Mesenteric fat pad (tissue), 1 donor: ENCODE data around the gene TMEM164. TPM values are rescaled to one million over a fixed set of nuclear protein-coding genes. Genes with fewer than 3 reads are reported as not detected.

Experiments
- DNase-seq: peaks from one replicate; pipeline ENCODE4 v3.0.0-alpha.2; 2020; ENCODE audit warnings: low spot score
- total RNA-seq: library from RNA; stranded (reverse); fragmentation: NEBNext Ultra II Directional; extraction: Animal tissue kit (Norgen Biotek cat#: 25700); gene quantifications from one replicate; pipeline ENCODE4 v1.2.1, GENCODE V29; 2021
- donor health status: DM: yes; HTN: yes; CAD: no.

Gene TMEM164
- total RNA-seq, 1 donor from 2014 or later: 49.7 TPM

- DNase-seq: no peak
Measured at GRCh38 chrX:110003167-110004156, 548 bp downstream of the TMEM164 start.

GRCh38 chrX:110004215-110004614 lies 1.3 kb downstream of the TMEM164 start:
- DNase-seq: no peak

GRCh38 chrX:110004731-110005369 lies 1.9 kb downstream of the TMEM164 start:
- no peak for DNase-seq

GRCh38 chrX:110006161-110006560 lies 3.2 kb downstream of the TMEM164 start:
- DNase-seq: no peak

- DNase-seq: no peak
Measured at GRCh38 chrX:110006821-110007375, 4.0 kb downstream of the TMEM164 start.

GRCh38 chrX:110008011-110008635 lies 5.2 kb downstream of the TMEM164 start:
- no peak for DNase-seq

- DNase-seq: no peak
Measured at GRCh38 chrX:110012818-110013485, 10.0 kb downstream of the TMEM164 start.

- no peak for DNase-seq
Measured at GRCh38 chrX:110013968-110014367, 11.1 kb downstream of the TMEM164 start.

GRCh38 chrX:110015032-110015431 lies 12.1 kb downstream of the TMEM164 start:
- no peak for DNase-seq

- DNase-seq: no peak
Measured at GRCh38 chrX:110015915-110016314, 13.0 kb downstream of the TMEM164 start.

- no peak for DNase-seq
Measured at GRCh38 chrX:110020536-110020935, 17.6 kb downstream of the TMEM164 start.

GRCh38 chrX:110021258-110022022 lies 18.5 kb downstream of the TMEM164 start:
- no peak for DNase-seq

GRCh38 chrX:110022599-110023448 lies 19.9 kb downstream of the TMEM164 start:
- no peak for DNase-seq

- DNase-seq: no peak
Measured at GRCh38 chrX:110025395-110025794, 22.5 kb downstream of the TMEM164 start.

GRCh38 chrX:110026099-110026844 lies 23.4 kb downstream of the TMEM164 start:
- no peak for DNase-seq

GRCh38 chrX:110032534-110033147 lies 29.7 kb downstream of the TMEM164 start:
- DNase-seq: no peak

- no peak for DNase-seq
Measured at GRCh38 chrX:110034036-110034435, 31.1 kb downstream of the TMEM164 start.
